Mesenchymal stem cell (in vitro differentiated cells and primary cell): ENCODE measurements around the gene OAS2.
"Not testable (repeated sequence)": the region's sequence is repeated elsewhere in the genome, so short reads cannot be mapped to it uniquely, and the experiment has no call there.

Experiments
- DNase-seq: peaks from one replicate; pipeline ENCODE4 v3.0.0-alpha.2; 2013
- H2AFZ ChIP-seq: one replicate; pipeline ENCODE4 v1.6.1; 2013; ENCODE audit warnings: low read depth, mild to moderate bottlenecking, control low read depth, inconsistent platforms, low read length, moderate library complexity
- H2AK5ac ChIP-seq: 2 replicates; pipeline ENCODE4 v1.6.1; 2013; ENCODE audit warnings: low read length, moderate library complexity, mild to moderate bottlenecking, inconsistent platforms; ENCODE audit not compliant: severe bottlenecking
- H2BK120ac ChIP-seq: one replicate; pipeline ENCODE4 v1.6.1; 2013; ENCODE audit warnings: low read depth, mild to moderate bottlenecking, inconsistent platforms, low read length, moderate library complexity
- H2BK12ac ChIP-seq, 2 experiments: one replicate each; pipeline ENCODE4 v1.6.1; 2013; ENCODE audit warnings: inconsistent platforms in 2 of 2, low read length in 2 of 2, mild to moderate bottlenecking in 2 of 2, moderate library complexity in 2 of 2, control low read depth in 1 of 2
- H2BK15ac ChIP-seq: one replicate; pipeline ENCODE4 v1.6.1; 2013; ENCODE audit warnings: mild to moderate bottlenecking, low read depth, inconsistent platforms; ENCODE audit not compliant: poor library complexity, severe bottlenecking
- H2BK5ac ChIP-seq: 2 replicates; pipeline ENCODE4 v1.6.1; 2013; ENCODE audit warnings: low read depth, mild to moderate bottlenecking, low read length, control low read depth, inconsistent platforms; ENCODE audit not compliant: poor library complexity, severe bottlenecking
- H3K14ac ChIP-seq, 2 experiments: one replicate each; pipeline ENCODE4 v1.6.1; 2013; ENCODE audit warnings: inconsistent platforms in 2 of 2, low read length in 2 of 2, control low read depth in 1 of 2, mild to moderate bottlenecking in 1 of 2, moderate library complexity in 1 of 2
- H3K18ac ChIP-seq, 2 experiments: one replicate each; pipeline ENCODE4 v1.6.1; 2013; ENCODE audit warnings: inconsistent platforms in 2 of 2, low read length in 2 of 2, control low read depth in 1 of 2, low read depth in 1 of 2, mild to moderate bottlenecking in 1 of 2
- H3K23ac ChIP-seq, 2 experiments: one replicate each; pipeline ENCODE4 v1.6.1; 2013; ENCODE audit warnings: inconsistent platforms in 2 of 2, low read length in 2 of 2, mild to moderate bottlenecking in 2 of 2, moderate library complexity in 2 of 2, control low read depth in 1 of 2
- H3K27ac ChIP-seq: 2 replicates; pipeline ENCODE4 v1.5.1; 2013; ENCODE audit warnings: mild to moderate bottlenecking, moderate library complexity, low read length, control low read depth, inconsistent platforms; ENCODE audit not compliant: poor library complexity, severe bottlenecking
- H3K27me3 ChIP-seq, 2 experiments: 2 replicates each; pipeline versions ENCODE4 v1.6.1 to v1.7.0; 2013; ENCODE audit warnings: low read length in 2 of 2, mild to moderate bottlenecking in 2 of 2, moderate library complexity in 2 of 2, control low read depth in 1 of 2, inconsistent platforms in 1 of 2; ENCODE audit not compliant: control insufficient read depth in 1 of 2, insufficient read depth in 1 of 2
- H3K36me3 ChIP-seq, 2 experiments: 2 replicates each; pipeline versions ENCODE4 v1.6.1 to v1.7.0; 2013; ENCODE audit warnings: low read length in 2 of 2, control low read depth in 1 of 2, inconsistent platforms in 1 of 2, low read depth in 1 of 2, mild to moderate bottlenecking in 1 of 2; ENCODE audit not compliant: insufficient read depth in 2 of 2, control insufficient read depth in 1 of 2
- H3K4ac ChIP-seq, 2 experiments: one replicate each; pipeline ENCODE4 v1.6.1; 2013; ENCODE audit warnings: inconsistent platforms in 2 of 2, low read length in 2 of 2, mild to moderate bottlenecking in 2 of 2, moderate library complexity in 2 of 2, control low read depth in 1 of 2, low read depth in 1 of 2
- H3K4me1 ChIP-seq: 2 replicates; pipeline ENCODE4 v1.6.1; 2013; ENCODE audit warnings: low read depth, low read length, control low read depth; ENCODE audit not compliant: control insufficient read depth, insufficient read depth
- H3K4me2 ChIP-seq: 2 replicates; pipeline ENCODE4 v1.6.1; 2013; ENCODE audit warnings: low read length, mild to moderate bottlenecking, inconsistent platforms; ENCODE audit not compliant: poor library complexity, severe bottlenecking
- H3K4me3 ChIP-seq, 2 experiments: 2 replicates each; pipeline versions ENCODE4 v1.5.1 to v1.7.0; 2013; ENCODE audit warnings: low read length in 2 of 2, mild to moderate bottlenecking in 2 of 2, control low read depth in 1 of 2, low read depth in 1 of 2; ENCODE audit not compliant: insufficient read depth in 1 of 2
- H3K79me1 ChIP-seq: replicated peaks from 2 replicates; pipeline ENCODE4 v1.6.1; 2013; ENCODE audit warnings: mild to moderate bottlenecking, control low read depth, low read length, inconsistent platforms; ENCODE audit not compliant: poor library complexity, severe bottlenecking
- H3K9ac ChIP-seq: 2 replicates; pipeline ENCODE4 v1.7.0; 2013; ENCODE audit warnings: mild to moderate bottlenecking, low read length, moderate library complexity
- H3K9me3 ChIP-seq: 2 replicates; pipeline ENCODE4 v1.7.0; 2013; ENCODE audit warnings: mild to moderate bottlenecking, low read length; ENCODE audit not compliant: control insufficient read depth
- H4K8ac ChIP-seq: one replicate; pipeline ENCODE4 v1.6.1; 2013; ENCODE audit warnings: inconsistent platforms, mild to moderate bottlenecking, low read length, moderate library complexity
- H4K91ac ChIP-seq: one replicate; pipeline ENCODE4 v1.6.1; 2013; ENCODE audit warnings: mild to moderate bottlenecking, low read length, inconsistent platforms
- WGBS: methylation state at CpG from one replicate; pipeline ENCODE4 v1.1.7; 2013; ENCODE audit warnings: mixed read lengths; 5-methylcytosine and 5-hydroxymethylcytosine counted together

OAS2 gene

DNA sequence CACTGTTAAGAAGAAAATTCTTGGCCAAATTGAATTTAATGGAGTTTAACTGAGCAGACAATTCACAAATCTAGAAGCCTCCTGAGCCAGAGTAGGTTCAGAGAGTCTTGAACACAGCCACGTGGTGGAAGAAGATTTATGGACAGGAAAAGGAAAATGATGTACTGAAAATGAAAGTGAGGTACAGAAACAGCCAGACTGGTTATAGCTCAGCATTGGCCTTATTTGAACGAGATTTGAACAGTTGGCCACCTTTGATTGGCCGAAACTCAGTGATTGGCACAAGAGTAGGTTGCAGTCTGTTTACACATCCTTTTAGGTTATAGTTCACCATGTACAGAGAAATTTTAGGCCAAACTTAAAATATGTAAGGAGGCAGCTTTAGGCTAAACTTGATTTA lies 9.9 kb downstream of the OAS2 start:
- Histone ChIP-seq H2BK15ac (no peak overlapping the region), H3K23ac (no peak overlapping the region), H3K9ac (no peak overlapping the region), H2AK5ac (no peak overlapping the region), H3K27ac (no peak overlapping the region), H4K91ac (no peak overlapping the region), H3K79me1 (no peaks in the 10 kb centered on the region), H3K36me3 (peaks cover 0 to 38% of the 10 kb centered on the region in 2 experiments), H3K4me1 (no peaks in the 10 kb centered on the region), H2BK12ac (no peak overlapping the region), H3K18ac (no peak overlapping the region), H2BK5ac (no peak overlapping the region), H3K27me3 (peaks cover 0 to 25% of the 10 kb centered on the region in 2 experiments), H2AFZ (no peak overlapping the region), H3K9me3 (peaks cover 8% of the 10 kb centered on the region), H3K4me2 (no peak overlapping the region), H3K4me3 (no peak overlapping the region), H3K14ac (no peak overlapping the region), H3K4ac (no peak overlapping the region), H2BK120ac (no peak overlapping the region), H4K8ac (no peak overlapping the region)
- 42% methylated on average over 3 of the region's 3 CpGs for WGBS
- no peak for DNase-seq

DNA sequence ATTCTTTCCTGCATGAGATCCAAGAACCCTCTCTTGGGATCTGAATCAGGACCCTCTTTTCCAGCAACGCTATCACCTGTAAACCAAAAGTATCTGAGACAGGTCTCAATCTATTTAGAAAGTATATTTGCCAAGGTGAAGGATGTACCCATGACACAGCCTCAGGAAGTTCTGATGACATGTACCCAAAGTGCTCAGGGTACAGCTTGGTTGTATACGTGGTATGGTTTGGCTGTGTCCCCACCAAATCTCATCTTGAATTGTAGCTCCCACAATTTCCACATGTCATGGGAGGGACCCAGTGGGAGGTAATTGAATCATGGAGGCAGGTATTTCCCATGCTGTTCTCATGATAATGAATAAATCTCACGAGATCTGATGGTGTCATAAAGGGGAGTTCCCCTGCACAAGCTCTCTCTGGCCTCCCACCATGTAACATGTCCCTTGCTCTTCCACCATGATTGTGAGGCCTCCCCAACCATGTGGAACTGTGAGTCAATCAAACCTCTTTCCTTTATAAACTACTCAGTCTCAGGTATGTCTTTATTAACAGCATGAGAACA lies 10.6 kb downstream of the OAS2 start:
- not testable (repeated sequence) for H2BK120ac ChIP-seq, H4K91ac ChIP-seq, H3K79me1 ChIP-seq, H2BK12ac ChIP-seq, H3K4me2 ChIP-seq, H3K14ac ChIP-seq, H3K23ac ChIP-seq, H2AK5ac ChIP-seq, DNase-seq, H3K9ac ChIP-seq, H2BK15ac ChIP-seq, H3K4me1 ChIP-seq, H2AFZ ChIP-seq, H3K4me3 ChIP-seq, H3K9me3 ChIP-seq, H3K18ac ChIP-seq, H2BK5ac ChIP-seq, H3K4ac ChIP-seq, H3K27ac ChIP-seq, H4K8ac ChIP-seq
- 70% methylated on average over 2 of the region's 3 CpGs for WGBS
- peaks cover 0 to 25% of the 10 kb centered on the region in 2 experiments for H3K27me3 ChIP-seq
- H3K36me3 ChIP-seq, result peaks cover 0 to 38% of the 10 kb centered on the region in 2 experiments

DNA sequence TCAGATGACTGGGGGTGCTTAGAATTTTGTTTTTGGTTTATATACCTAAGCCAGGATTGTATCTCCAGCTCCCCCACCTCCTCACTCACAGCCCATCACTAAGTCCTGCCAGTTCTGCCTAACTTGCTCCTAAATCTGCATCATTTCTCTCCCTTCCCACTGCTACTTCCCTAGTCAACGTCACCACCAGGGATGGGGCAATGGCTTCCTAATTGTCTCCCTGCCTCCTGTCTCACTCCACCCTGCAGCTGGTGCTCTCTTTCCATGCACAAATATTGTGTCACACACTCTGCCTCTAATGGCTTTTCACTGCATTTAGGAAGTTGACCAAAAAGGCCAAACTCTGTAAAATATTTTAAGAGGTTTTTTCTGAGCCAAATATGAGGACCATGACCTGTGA lies 11.5 kb downstream of the OAS2 start:
- H3K18ac ChIP-seq, result no peak overlapping the region
- H2AFZ ChIP-seq, result no peak overlapping the region
- no peaks in the 10 kb centered on the region for H3K79me1 ChIP-seq
- H3K14ac ChIP-seq, result no peak overlapping the region
- no peak overlapping the region for H2BK15ac ChIP-seq
- DNase-seq, result no peak
- no peak overlapping the region for H3K9ac ChIP-seq
- H3K27ac ChIP-seq, result no peak overlapping the region
- no peak overlapping the region for H4K8ac ChIP-seq
- H3K4me2 ChIP-seq, result no peak overlapping the region
- H4K91ac ChIP-seq, result no peak overlapping the region
- H3K27me3 ChIP-seq, result peaks cover 0 to 25% of the 10 kb centered on the region in 2 experiments
- WGBS, result 38% methylated on average over 1 of the region's 1 CpG
- H2BK12ac ChIP-seq, result no peak overlapping the region
- H3K4me1 ChIP-seq, result no peaks in the 10 kb centered on the region
- H2BK5ac ChIP-seq, result no peak overlapping the region
- no peak overlapping the region for H2BK120ac ChIP-seq
- no peak overlapping the region for H3K4me3 ChIP-seq
- no peak overlapping the region for H3K4ac ChIP-seq
- no peak overlapping the region for H3K23ac ChIP-seq
- peaks cover 0 to 39% of the 10 kb centered on the region in 2 experiments for H3K36me3 ChIP-seq
- peaks cover 2% of the 10 kb centered on the region for H3K9me3 ChIP-seq
- no peak overlapping the region for H2AK5ac ChIP-seq

DNA sequence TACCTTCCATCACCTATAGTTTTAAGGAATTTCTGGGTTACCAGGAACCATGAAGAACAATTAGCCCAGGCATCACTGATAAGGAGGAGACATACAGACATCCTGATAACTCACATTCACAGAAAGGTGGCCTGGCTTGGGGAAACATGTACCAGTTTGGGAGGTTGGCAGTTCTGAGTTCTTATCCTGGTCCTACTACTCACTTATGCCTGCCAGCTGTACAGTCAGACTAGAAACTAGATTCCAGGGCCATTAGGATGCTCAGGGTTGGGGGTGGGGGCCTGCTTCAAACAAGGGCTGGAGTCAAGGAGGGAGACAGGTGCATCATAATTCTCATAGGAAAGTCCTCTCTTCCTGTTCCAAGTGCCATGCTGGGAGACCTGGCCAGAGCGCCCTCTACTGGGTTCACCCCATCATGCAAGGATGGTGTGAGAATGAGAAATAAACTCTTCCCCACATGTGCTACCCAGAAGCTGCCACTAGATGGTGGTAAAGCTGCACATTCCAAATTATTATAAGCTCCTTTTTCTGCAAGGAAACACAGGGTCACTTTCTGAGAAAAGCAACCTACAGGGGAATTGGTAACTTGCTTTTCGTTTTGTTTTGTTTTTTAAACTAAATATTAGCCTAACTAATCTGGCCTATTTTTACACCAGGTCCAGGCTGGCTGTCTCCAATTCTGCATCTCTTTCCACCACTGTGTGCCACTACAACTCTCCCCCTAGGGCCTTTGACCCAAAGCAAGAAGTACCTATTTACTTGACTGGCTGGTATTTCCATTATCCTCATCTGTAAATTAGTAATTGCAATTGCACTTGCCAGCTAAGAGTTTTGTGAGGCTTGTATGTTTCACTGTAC lies 14.5 kb downstream of the OAS2 start:
- Histone ChIP-seq H3K18ac (no peak overlapping the region), H3K36me3 (peaks cover 0 to 58% of the 10 kb centered on the region in 2 experiments), H3K4ac (no peak overlapping the region), H3K27me3 (peaks cover 0 to 30% of the 10 kb centered on the region in 2 experiments), H3K23ac (no peak overlapping the region), H2BK5ac (no peak overlapping the region), H2AFZ (no peak overlapping the region), H3K27ac (no peak overlapping the region), H3K4me2 (no peak overlapping the region), H2BK15ac (no peak overlapping the region), H3K4me1 (no peaks in the 10 kb centered on the region), H4K8ac (no peak overlapping the region), H3K9me3 (no peaks in the 10 kb centered on the region), H2BK12ac (no peak overlapping the region), H2AK5ac (no peak overlapping the region), H3K14ac (no peak overlapping the region), H4K91ac (no peak overlapping the region), H3K79me1 (no peaks in the 10 kb centered on the region), H2BK120ac (no peak overlapping the region), H3K9ac (no peak overlapping the region), H3K4me3 (no peak overlapping the region)
- DNase-seq, result peak; percentile 56
- 0% methylated on average over 1 of the region's 2 CpGs for WGBS
